Kidney epithelial cell (primary cell): ENCODE results near the gene CEL. TPM values are rescaled to one million over a fixed set of nuclear protein-coding genes. Genes with fewer than 3 reads are reported as not detected.
"Not testable (repeated sequence)": the region's sequence is repeated elsewhere in the genome, so short reads cannot be mapped to it uniquely, and the experiment has no call there.

Experiments used
- DNase-seq: peaks from one replicate; pipeline ENCODE4 v3.0.0-alpha.2; 2010; ENCODE audit warnings: low read depth
- H3K27me3 ChIP-seq: 2 replicates; pipeline ENCODE4 v1.6.0; 2011; ENCODE audit warnings: low read length; ENCODE audit not compliant: control insufficient read depth, insufficient read depth
- H3K36me3 ChIP-seq: 2 replicates; pipeline ENCODE4 v1.5.1; 2011; ENCODE audit warnings: low read length; ENCODE audit not compliant: control insufficient read depth, insufficient read depth
- H3K4me3 ChIP-seq: 2 replicates; pipeline ENCODE4 v1.5.1; 2011; ENCODE audit warnings: low read depth, mild to moderate bottlenecking, control low read depth, low read length
- CTCF ChIP-seq: IDR thresholded peaks from 2 replicates; pipeline ENCODE4 v1.5.1; 2011; ENCODE audit warnings: mild to moderate bottlenecking, moderate library complexity, low read length, control low read depth, inconsistent platforms; ENCODE audit not compliant: insufficient read depth, poor library complexity, severe bottlenecking
- total RNA-seq: library from RNA; depleted of rRNA; stranded (reverse); fragments of >200 nt; gene quantifications from 2 replicates; pipeline ENCODE4 v1.2.3, GENCODE V29; 2015

Gene CEL
- total RNA-seq, 1 donor from 2014 or later, result 1.2 TPM

- no peaks in the 10 kb centered on the region for H3K27me3 ChIP-seq
- H3K36me3 ChIP-seq, result no peaks in the 10 kb centered on the region
- no peak for TF ChIP-seq CTCF
- no peak overlapping the region for H3K4me3 ChIP-seq
- no peak for DNase-seq
These were observed 5.2 kb downstream of the CEL start for GRCh38 chr9:133067006-133067405.

- H3K27me3 ChIP-seq, result no peaks in the 10 kb centered on the region
- H3K4me3 ChIP-seq, result no peak overlapping the region
- TF ChIP-seq CTCF, result no peak
- DNase-seq, result no peak
- H3K36me3 ChIP-seq, result no peaks in the 10 kb centered on the region
These were observed 6.0 kb downstream of the CEL start for GRCh38 chr9:133067813-133068212.

- DNase-seq, result not testable (repeated sequence)
These were observed 6.7 kb downstream of the CEL start for GRCh38 chr9:133068431-133068830.

GRCh38 chr9:133070500-133070961, 8.8 kb downstream of the CEL start:
- H3K36me3 ChIP-seq, H3K27me3 ChIP-seq, DNase-seq, H3K4me3 ChIP-seq: not testable (repeated sequence)

More at GRCh38 chr9:133068431-133068830, 6.7 kb downstream of the CEL start:
- H3K27me3 ChIP-seq, H3K36me3 ChIP-seq, H3K4me3 ChIP-seq: not testable (repeated sequence)

- H3K4me3 ChIP-seq, DNase-seq, H3K36me3 ChIP-seq, H3K27me3 ChIP-seq: not testable (repeated sequence)
These were observed 9.2 kb downstream of the CEL start for GRCh38 chr9:133070985-133071384.

GRCh38 chr9:133071484-133072150, 9.8 kb downstream of the CEL start:
- no peaks in the 10 kb centered on the region for H3K27me3 ChIP-seq
- H3K36me3 ChIP-seq, result no peaks in the 10 kb centered on the region
- H3K4me3 ChIP-seq, result no peak overlapping the region
- TF ChIP-seq CTCF, result no peak
- DNase-seq, result no peak

- H3K27me3 ChIP-seq, H3K4me3 ChIP-seq, H3K36me3 ChIP-seq, DNase-seq: not testable (repeated sequence)
These were observed 10.4 kb downstream of the CEL start for GRCh38 chr9:133072210-133072609.
